Measurements from ENCODE around the gene LIN28B. TPM values are rescaled to one million over a fixed set of nuclear protein-coding genes. Genes with fewer than 3 reads are reported as not detected.

LIN28B gene
- total RNA-seq, 1 donor from 2014 or later = not detected

GRCh38 chr6:105116150-105116549 is 159.2 kb downstream of the LIN28B start:
- DNase-seq (ENCODE audit: low read depth) = no peak
- no peak overlapping the region for H3K4me3 ChIP-seq (ENCODE audit: low read depth, low read length)
- no peak for TF ChIP-seq CTCF (conservative IDR thresholded peaks at IDR 0.05; ENCODE audit: low read depth, low read length)

- no peak for TF ChIP-seq CTCF (conservative IDR thresholded peaks at IDR 0.05; ENCODE audit: low read depth, low read length)
- DNase-seq (ENCODE audit: low read depth) = no peak
- H3K4me3 ChIP-seq (ENCODE audit: low read depth, low read length) = no peak overlapping the region
Observed at GRCh38 chr6:105120570-105120969, 163.7 kb downstream of the LIN28B start.

- TF ChIP-seq CTCF (conservative IDR thresholded peaks at IDR 0.05; ENCODE audit: low read depth, low read length) = no peak
- no peak overlapping the region for H3K4me3 ChIP-seq (ENCODE audit: low read depth, low read length)
- DNase-seq (ENCODE audit: low read depth) = no peak
Observed at GRCh38 chr6:105121981-105122380, 165.1 kb downstream of the LIN28B start.

GRCh38 chr6:105122717-105123116 is 165.8 kb downstream of the LIN28B start:
- no peak for TF ChIP-seq CTCF (conservative IDR thresholded peaks at IDR 0.05; ENCODE audit: low read depth, low read length)
- H3K4me3 ChIP-seq (ENCODE audit: low read depth, low read length) = no peak overlapping the region
- no peak for DNase-seq (ENCODE audit: low read depth)

Other genes with a start within 250 kb of the LIN28B start
- gene HACE1, start 97.2 kb upstream of the LIN28B start, total RNA-seq = 7.9 and 16.2 TPM in 2 replicates
- 1.2 and 6.6 TPM in 2 replicates for gene POPDC3, start 222.9 kb downstream of the LIN28B start, total RNA-seq

Measured in epithelial cell of proximal tubule (primary cell).